Colonic mucosa (tissue), 4 donors: ENCODE data around the gene BMS1. TPM values are rescaled to one million over a fixed set of nuclear protein-coding genes. Genes with fewer than 3 reads are reported as not detected.
"Not testable (repeated sequence)": the region's sequence is repeated elsewhere in the genome, so short reads cannot be mapped to it uniquely, and the experiment has no call there.

Experiments used
- DNase-seq: peaks from one replicate; pipeline ENCODE4 v3.0.0-alpha.2; 2020
- H3K27ac ChIP-seq: fragments of 200-600 bp; one replicate; pipeline ENCODE4 v1.8.0; 2021
- H3K27me3 ChIP-seq: fragments of 200-600 bp; one replicate; pipeline ENCODE4 v1.8.0; 2021
- H3K36me3 ChIP-seq: fragments of 200-600 bp; one replicate; pipeline ENCODE4 v1.8.0; 2021
- H3K4me1 ChIP-seq: fragments of 200-600 bp; one replicate; pipeline ENCODE4 v1.8.0; 2021; ENCODE audit warnings: mild to moderate bottlenecking
- H3K4me3 ChIP-seq: fragments of 200-600 bp; one replicate; pipeline ENCODE4 v1.8.0; 2021
- H3K9ac ChIP-seq, 2 donors: one replicate each; pipeline ENCODE4 v1.7.0; 2013; ENCODE audit warnings: control low read depth in 2 of 2, low read depth in 2 of 2, low read length in 2 of 2
- H3K9me3 ChIP-seq: fragments of 200-600 bp; one replicate; pipeline ENCODE4 v1.8.0; 2021
- intact Hi-C: fragments of 100-400 bp; cut with DNase I; formaldehyde crosslinking; loops from one replicate; pipeline ENCODE4 v1.14.1; 2022
- total RNA-seq, 2 donors: library from RNA; stranded (reverse); fragmentation: NEBNext Ultra II Directional in 1 of 2; extraction: Animal tissue kit (Norgen Biotek cat#: 25700) in 1 of 2; gene quantifications; one replicate each; pipeline ENCODE4 v1.2.1, GENCODE V29; 2021
- TF ChIP-seq, protein P1 (sequence below): fragments of 200-600 bp; IDR thresholded peaks from one replicate; pipeline ENCODE4 v1.8.0; 2022; ENCODE audit warnings: antibody characterized with exemption, mild to moderate bottlenecking
- donor health status: healthy.
- donor health status: DM: no; HTN: no; CAD: no.
- donor health status: DM: no; HTN: no; CAD: no.

The BMS1 gene
- total RNA-seq, 2 donors from 2014 or later = 11.4 to 14.6 TPM

DNA sequence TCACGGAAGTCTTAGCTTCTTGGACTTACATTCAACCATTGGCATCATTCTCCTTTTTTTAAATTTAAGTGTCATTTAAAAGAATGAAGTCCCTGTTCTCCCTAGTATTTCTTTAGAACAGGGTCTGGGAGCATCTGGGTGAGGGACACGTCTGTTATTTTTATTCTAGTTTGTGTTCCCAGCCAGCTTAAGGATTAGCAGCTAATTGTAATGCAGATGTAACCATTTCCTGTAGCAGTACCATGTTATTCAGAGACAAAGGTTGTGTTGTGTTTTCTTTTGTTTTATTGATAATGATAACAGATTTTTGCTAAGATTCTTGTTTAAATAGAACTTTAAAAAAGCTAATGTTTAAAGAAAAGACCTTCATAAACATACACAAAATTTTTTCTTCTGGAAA lies 34.3 kb downstream of the BMS1 start:
- no peak overlapping the region for H3K9ac ChIP-seq
- no peaks in the 10 kb centered on the region for H3K36me3 ChIP-seq
- intact Hi-C loops = no loop called here

DNA sequence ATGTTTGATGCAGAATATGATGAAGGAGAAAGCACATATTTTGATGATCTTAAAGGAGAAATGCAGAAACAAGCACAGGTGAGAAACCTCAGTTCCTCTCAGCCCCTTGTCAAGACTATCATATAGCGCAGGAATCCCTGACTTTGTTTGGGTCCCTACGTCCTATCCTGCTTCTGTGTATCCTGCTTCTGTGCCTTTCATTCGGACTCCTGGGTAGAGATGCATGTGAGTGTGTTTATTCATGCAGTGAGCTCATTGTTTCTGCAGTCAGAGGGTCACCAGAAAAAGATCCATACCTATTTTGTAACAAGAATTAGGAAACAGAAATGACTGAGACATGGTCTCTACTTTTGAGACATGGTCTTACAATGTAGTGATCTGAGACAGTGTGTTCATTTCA lies 34.8 kb downstream of the BMS1 start:
- DNase-seq, H3K9me3 ChIP-seq, H3K36me3 ChIP-seq, H3K27me3 ChIP-seq, H3K4me1 ChIP-seq, intact Hi-C loops, H3K4me3 ChIP-seq, H3K27ac ChIP-seq, H3K9ac ChIP-seq: not testable (repeated sequence)

More for the DNA sequence above, 34.3 kb downstream of the BMS1 start:
- H3K27ac ChIP-seq = no peak overlapping the region
- H3K4me3 ChIP-seq = no peak overlapping the region
- H3K4me1 ChIP-seq = no peaks in the 10 kb centered on the region
- H3K27me3 ChIP-seq = no peaks in the 10 kb centered on the region
- no peaks in the 10 kb centered on the region for H3K9me3 ChIP-seq
- TF ChIP-seq, protein P1, sequence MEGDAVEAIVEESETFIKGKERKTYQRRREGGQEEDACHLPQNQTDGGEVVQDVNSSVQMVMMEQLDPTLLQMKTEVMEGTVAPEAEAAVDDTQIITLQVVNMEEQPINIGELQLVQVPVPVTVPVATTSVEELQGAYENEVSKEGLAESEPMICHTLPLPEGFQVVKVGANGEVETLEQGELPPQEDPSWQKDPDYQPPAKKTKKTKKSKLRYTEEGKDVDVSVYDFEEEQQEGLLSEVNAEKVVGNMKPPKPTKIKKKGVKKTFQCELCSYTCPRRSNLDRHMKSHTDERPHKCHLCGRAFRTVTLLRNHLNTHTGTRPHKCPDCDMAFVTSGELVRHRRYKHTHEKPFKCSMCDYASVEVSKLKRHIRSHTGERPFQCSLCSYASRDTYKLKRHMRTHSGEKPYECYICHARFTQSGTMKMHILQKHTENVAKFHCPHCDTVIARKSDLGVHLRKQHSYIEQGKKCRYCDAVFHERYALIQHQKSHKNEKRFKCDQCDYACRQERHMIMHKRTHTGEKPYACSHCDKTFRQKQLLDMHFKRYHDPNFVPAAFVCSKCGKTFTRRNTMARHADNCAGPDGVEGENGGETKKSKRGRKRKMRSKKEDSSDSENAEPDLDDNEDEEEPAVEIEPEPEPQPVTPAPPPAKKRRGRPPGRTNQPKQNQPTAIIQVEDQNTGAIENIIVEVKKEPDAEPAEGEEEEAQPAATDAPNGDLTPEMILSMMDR = no peak
- no peak for DNase-seq

DNA sequence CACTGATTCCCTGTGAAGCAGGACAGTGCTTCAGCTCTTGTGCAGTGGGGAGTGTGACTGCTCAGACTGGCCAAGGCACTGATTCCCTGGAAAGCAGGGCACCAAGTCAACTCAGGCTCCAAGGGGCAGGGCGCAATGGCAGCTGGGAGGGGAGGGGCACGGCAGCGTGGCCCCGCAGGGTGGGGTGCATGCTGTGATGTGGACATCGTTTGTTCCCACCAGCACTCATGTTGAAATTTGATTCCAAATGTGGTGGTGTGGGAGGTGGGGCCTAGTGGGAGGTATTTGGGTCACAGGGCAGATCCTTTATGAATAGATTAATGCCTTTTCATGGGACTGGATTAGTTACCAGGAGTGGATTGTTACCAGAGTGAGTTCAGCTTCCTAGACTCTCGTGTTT lies 44.2 kb downstream of the BMS1 start:
- H3K27ac ChIP-seq, intact Hi-C loops, H3K4me1 ChIP-seq, DNase-seq, H3K9me3 ChIP-seq, H3K9ac ChIP-seq, H3K36me3 ChIP-seq, H3K4me3 ChIP-seq, H3K27me3 ChIP-seq: not testable (repeated sequence)

DNA sequence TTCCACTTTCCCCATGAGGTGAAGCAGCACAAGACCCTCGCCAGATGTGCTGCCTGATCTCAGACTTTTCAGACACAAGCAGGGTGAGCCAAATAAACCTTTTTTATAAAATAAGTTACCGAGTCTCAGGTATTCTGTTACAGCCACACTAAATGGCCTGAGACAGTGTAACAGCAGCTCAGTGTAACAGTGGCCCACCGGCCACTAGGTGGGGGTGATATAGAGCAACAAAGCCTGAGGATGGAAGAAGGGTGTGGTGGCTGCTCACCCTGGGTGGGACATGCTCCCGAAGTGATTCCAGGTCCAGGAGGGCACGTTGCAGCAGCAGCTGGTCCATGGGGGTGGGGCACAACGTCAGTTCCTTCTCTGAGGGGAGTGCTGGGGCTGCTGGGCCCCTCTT lies 44.6 kb downstream of the BMS1 start:
- H3K27ac ChIP-seq = no peak overlapping the region
- no peak overlapping the region for H3K9ac ChIP-seq
- no peaks in the 10 kb centered on the region for H3K4me1 ChIP-seq
- H3K4me3 ChIP-seq = no peak overlapping the region
- no peaks in the 10 kb centered on the region for H3K9me3 ChIP-seq
- intact Hi-C loops = no loop called here
- no peak for DNase-seq
- TF ChIP-seq, protein P1 = no peak
- no peaks in the 10 kb centered on the region for H3K27me3 ChIP-seq
- peaks cover 7% of the 10 kb centered on the region for H3K36me3 ChIP-seq

DNA sequence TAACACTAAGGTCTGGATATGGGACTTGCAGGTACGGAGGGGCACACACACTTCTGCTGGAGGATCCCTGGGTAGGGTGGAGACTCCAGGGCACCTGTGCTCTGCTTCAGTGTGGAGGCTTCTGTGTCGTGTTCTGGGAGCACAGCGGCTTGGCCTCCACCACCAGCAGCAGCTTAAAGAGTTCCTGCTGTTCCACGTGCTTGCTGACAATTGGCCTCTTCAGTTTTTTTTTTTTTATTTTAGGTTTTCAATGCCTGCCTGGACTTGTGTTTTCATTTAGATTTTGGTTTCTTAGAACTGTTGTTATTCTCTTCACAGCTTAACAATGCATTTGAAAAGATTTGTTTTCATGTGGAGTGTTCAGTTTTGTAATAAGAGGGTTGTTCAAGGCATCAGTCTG lies 45.8 kb downstream of the BMS1 start:
- H3K36me3 ChIP-seq, DNase-seq, intact Hi-C loops, H3K9ac ChIP-seq, H3K4me3 ChIP-seq, H3K9me3 ChIP-seq, H3K27me3 ChIP-seq, H3K27ac ChIP-seq, H3K4me1 ChIP-seq: not testable (repeated sequence)

DNA sequence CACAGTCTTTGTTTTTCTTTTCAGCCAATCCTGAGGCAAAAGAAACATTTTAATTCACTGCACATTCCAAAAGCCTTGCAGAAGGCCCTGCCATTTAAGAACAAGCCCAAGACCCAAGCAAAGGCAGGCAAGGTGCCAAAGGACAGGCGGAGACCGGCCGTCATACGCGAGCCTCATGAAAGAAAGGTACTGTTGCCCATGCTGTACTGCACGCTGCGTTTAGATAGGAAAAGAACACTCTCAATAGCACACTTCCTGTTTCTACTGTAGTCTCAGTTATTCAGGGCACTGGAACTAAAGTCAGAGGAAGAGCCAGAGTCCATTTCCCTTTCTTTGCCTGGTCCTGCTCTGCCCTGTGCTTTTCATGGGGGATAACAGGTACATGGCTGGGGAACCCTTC lies 47.6 kb downstream of the BMS1 start:
- Histone ChIP-seq H3K4me1 (no peaks in the 10 kb centered on the region), H3K4me3 (no peak overlapping the region), H3K27ac (no peak overlapping the region), H3K9me3 (no peaks in the 10 kb centered on the region), H3K27me3 (no peaks in the 10 kb centered on the region), H3K36me3 (peaks cover 7% of the 10 kb centered on the region), H3K9ac (no peak overlapping the region)
- intact Hi-C loops = no loop called here
- TF ChIP-seq, protein P1 = no peak
- DNase-seq = no peak

DNA sequence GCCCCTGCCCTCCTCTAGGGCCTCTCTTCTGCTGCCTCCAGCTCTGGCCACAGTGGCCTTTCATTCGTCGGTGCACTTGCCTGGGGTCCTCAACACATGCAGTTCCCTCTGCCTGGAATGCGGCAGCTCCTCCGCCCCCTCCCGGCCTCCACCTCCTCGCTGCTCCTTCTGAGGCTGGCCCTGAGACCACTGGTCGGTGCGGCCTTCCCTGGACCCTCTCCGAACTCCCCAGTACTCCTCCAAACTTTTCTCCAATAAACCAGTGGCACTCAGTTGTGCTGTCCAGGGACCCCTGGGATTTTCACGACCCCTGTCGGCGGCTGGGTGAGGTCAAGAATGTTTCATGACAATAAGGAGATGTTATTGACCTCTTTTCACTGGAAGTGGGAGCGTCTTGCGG lies 53.5 kb downstream of the BMS1 start:
- DNase-seq = no peak

More for the DNA sequence above, 53.5 kb downstream of the BMS1 start:
- TF ChIP-seq, protein P1 = no peak
- intact Hi-C loops = no loop called here
- H3K9me3 ChIP-seq = no peaks in the 10 kb centered on the region
- no peak overlapping the region for H3K4me3 ChIP-seq
- peaks cover 5% of the 10 kb centered on the region for H3K27me3 ChIP-seq
- no peaks in the 10 kb centered on the region for H3K36me3 ChIP-seq
- H3K9ac ChIP-seq = no peak overlapping the region
- H3K4me1 ChIP-seq = no peaks in the 10 kb centered on the region
- H3K27ac ChIP-seq = no peak overlapping the region
